ENCODE measurements around the gene HBG2.

HBG2 gene

GRCh38 chr11:5232176-5232575 is 22.4 kb downstream of the HBG2 start:
- TF ChIP-seq CTCF (conservative IDR thresholded peaks at IDR 0.05; ENCODE audit: control insufficient read depth, insufficient read depth, low read depth, low read length) = no peak
- no peak for DNase-seq (ENCODE audit: low read depth)
- H3K4me3 ChIP-seq (ENCODE audit: control insufficient read depth, low read depth, low read length) = no peak overlapping the region

- no peak overlapping the region for H3K4me3 ChIP-seq (ENCODE audit: control insufficient read depth, low read depth, low read length)
- TF ChIP-seq CTCF (conservative IDR thresholded peaks at IDR 0.05; ENCODE audit: control insufficient read depth, insufficient read depth, low read depth, low read length) = no peak
- DNase-seq (ENCODE audit: low read depth) = no peak
These were observed 23.5 kb downstream of the HBG2 start for GRCh38 chr11:5231111-5231510.

- TF ChIP-seq CTCF (conservative IDR thresholded peaks at IDR 0.05; ENCODE audit: control insufficient read depth, insufficient read depth, low read depth, low read length) = no peak
- no peak overlapping the region for H3K4me3 ChIP-seq (ENCODE audit: control insufficient read depth, low read depth, low read length)
- no peak for DNase-seq (ENCODE audit: low read depth)
These were observed 24.3 kb downstream of the HBG2 start for GRCh38 chr11:5230266-5230665.

GRCh38 chr11:5229796-5230195 is 24.8 kb downstream of the HBG2 start:
- DNase-seq (ENCODE audit: low read depth) = no peak
- no peak for TF ChIP-seq CTCF (conservative IDR thresholded peaks at IDR 0.05; ENCODE audit: control insufficient read depth, insufficient read depth, low read depth, low read length)
- H3K4me3 ChIP-seq (ENCODE audit: control insufficient read depth, low read depth, low read length) = no peak overlapping the region

- H3K4me3 ChIP-seq (ENCODE audit: control insufficient read depth, low read depth, low read length) = no peak overlapping the region
- DNase-seq (ENCODE audit: low read depth) = no peak
- no peak for TF ChIP-seq CTCF (conservative IDR thresholded peaks at IDR 0.05; ENCODE audit: control insufficient read depth, insufficient read depth, low read depth, low read length)
These were observed 25.2 kb downstream of the HBG2 start for GRCh38 chr11:5229356-5229755.

GRCh38 chr11:5228124-5228523 is 26.5 kb downstream of the HBG2 start:
- no peak overlapping the region for H3K4me3 ChIP-seq (ENCODE audit: control insufficient read depth, low read depth, low read length)
- DNase-seq (ENCODE audit: low read depth) = no peak
- no peak for TF ChIP-seq CTCF (conservative IDR thresholded peaks at IDR 0.05; ENCODE audit: control insufficient read depth, insufficient read depth, low read depth, low read length)

- no peak overlapping the region for H3K4me3 ChIP-seq (ENCODE audit: control insufficient read depth, low read depth, low read length)
- no peak for TF ChIP-seq CTCF (conservative IDR thresholded peaks at IDR 0.05; ENCODE audit: control insufficient read depth, insufficient read depth, low read depth, low read length)
- DNase-seq (ENCODE audit: low read depth) = no peak
These were observed 26.9 kb downstream of the HBG2 start for GRCh38 chr11:5227681-5228080.
